Osteocyte (in vitro differentiated cells): Measurements from ENCODE around the gene LPXN. TPM values are rescaled to one million over a fixed set of nuclear protein-coding genes. Genes with fewer than 3 reads are reported as not detected.

Experiments used
- DNase-seq: peaks from one replicate; pipeline ENCODE4 v3.0.0; 2021; ENCODE audit warnings: mixed read lengths; ENCODE audit not compliant: unreplicated experiment; ENCODE audit errors: extremely low spot score
- H3K27ac Mint-ChIP-seq: one replicate; pipeline ENCODE4 v1.8.0; 2021; ENCODE audit warnings: mild to moderate bottlenecking, mixed read lengths; ENCODE audit not compliant: unreplicated experiment
- H3K27me3 Mint-ChIP-seq: one replicate; pipeline ENCODE4 v1.8.0; 2021; ENCODE audit warnings: mixed read lengths; ENCODE audit not compliant: unreplicated experiment
- H3K36me3 Mint-ChIP-seq: one replicate; pipeline ENCODE4 v1.8.0; 2021; ENCODE audit warnings: mixed read lengths; ENCODE audit not compliant: unreplicated experiment
- H3K4me1 Mint-ChIP-seq: one replicate; pipeline ENCODE4 v1.8.0; 2021; ENCODE audit warnings: mixed read lengths; ENCODE audit not compliant: unreplicated experiment
- H3K4me3 Mint-ChIP-seq: one replicate; pipeline ENCODE4 v1.8.0; 2021; ENCODE audit warnings: mild to moderate bottlenecking, moderate library complexity, mixed read lengths; ENCODE audit not compliant: unreplicated experiment
- H3K9me3 Mint-ChIP-seq: one replicate; pipeline ENCODE4 v1.8.0; 2021; ENCODE audit warnings: mixed read lengths; ENCODE audit not compliant: unreplicated experiment
- CTCF ChIP-seq: fragments of 200-600 bp; sonication (generic); IDR thresholded peaks from 2 replicates; pipeline ENCODE4 v1.5.0; 2021; ENCODE audit warnings: antibody characterized with exemption, mild to moderate bottlenecking, moderate library complexity
- total RNA-seq: library from RNA; stranded (reverse); gene quantifications from 2 replicates; pipeline ENCODE4 v1.2.1, GENCODE V29; 2021

The LPXN gene
- total RNA-seq, 1 donor from 2014 or later = 7.3 TPM

- no peak for DNase-seq
- H3K9me3 Mint-ChIP-seq = no peaks in the 10 kb centered on the region
- H3K27me3 Mint-ChIP-seq = peaks cover 21% of the 10 kb centered on the region
- H3K27ac Mint-ChIP-seq = no peak overlapping the region
- H3K36me3 Mint-ChIP-seq = peaks cover 20% of the 10 kb centered on the region
- no peak for TF ChIP-seq CTCF
- H3K4me3 Mint-ChIP-seq = no peak overlapping the region
- peaks cover 6% of the 10 kb centered on the region for H3K4me1 Mint-ChIP-seq
Observed at GRCh38 chr11:58525037-58525614, 50.5 kb downstream of the LPXN start.

- H3K4me1 Mint-ChIP-seq = peaks cover 6% of the 10 kb centered on the region
- H3K27me3 Mint-ChIP-seq = peaks cover 26% of the 10 kb centered on the region
- H3K4me3 Mint-ChIP-seq = peak overlapping the region; percentile 8
- H3K36me3 Mint-ChIP-seq = peaks cover 20% of the 10 kb centered on the region
- peak; percentile 69 for TF ChIP-seq CTCF
- no peak overlapping the region for H3K27ac Mint-ChIP-seq
- no peaks in the 10 kb centered on the region for H3K9me3 Mint-ChIP-seq
- no peak for DNase-seq
Observed at GRCh38 chr11:58524232-58525036, 51.2 kb downstream of the LPXN start.

DNA sequence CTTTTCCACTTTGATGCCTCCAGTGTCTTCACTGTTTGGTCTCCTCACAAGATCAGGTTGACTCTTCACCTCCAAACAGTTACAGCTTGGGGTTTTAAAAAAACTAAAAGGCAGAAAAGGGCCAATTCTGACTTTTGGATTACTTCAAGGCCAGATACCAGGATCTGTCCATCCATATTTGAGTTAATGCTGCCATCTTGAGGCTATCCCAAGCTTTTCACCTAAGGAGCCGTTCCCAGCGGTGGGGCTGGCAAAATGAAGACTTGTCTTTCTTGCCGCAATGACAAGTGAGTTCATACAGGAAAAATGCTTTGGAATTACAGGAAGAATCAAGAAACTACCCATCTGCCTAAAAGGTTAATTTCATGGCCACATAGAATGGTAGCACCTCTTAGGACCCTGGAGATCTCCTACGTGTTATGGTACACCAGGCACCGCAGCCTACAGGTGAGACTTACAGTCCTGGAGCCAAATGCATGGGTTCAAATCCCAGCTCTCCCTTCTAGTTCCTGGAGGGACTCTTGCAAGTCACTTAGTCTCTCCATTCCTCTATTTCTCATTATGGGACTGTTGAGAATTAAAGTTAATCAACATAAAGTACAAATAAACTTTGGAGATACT lies 61.8 kb downstream of the LPXN start:
- TF ChIP-seq CTCF = peak; percentile 81
- Mint-ChIP-seq H3K27me3 (peaks cover 50% of the 10 kb centered on the region), H3K27ac (no peak overlapping the region), H3K4me3 (no peak overlapping the region), H3K9me3 (no peaks in the 10 kb centered on the region), H3K36me3 (no peaks in the 10 kb centered on the region), H3K4me1 (no peaks in the 10 kb centered on the region)
- no peak for DNase-seq

DNA sequence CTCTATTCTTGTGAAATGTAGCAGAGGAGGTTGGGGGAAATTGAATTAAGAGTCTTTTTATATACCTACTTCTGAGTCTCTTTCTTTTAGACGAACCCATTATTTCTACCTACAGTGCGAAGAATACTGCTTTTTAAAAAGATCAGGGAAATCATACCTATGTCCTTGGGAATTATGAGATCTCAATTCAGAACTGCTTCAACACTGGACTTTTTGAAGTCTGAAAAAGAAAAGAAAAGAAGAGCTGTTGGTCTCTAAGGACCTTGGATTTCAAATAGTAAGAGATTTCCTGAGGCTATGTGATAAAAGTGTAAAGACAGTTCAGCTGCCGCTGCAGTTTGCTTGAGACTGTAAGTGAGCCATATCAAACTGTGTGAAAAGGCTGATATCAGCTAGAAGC lies 64.0 kb downstream of the LPXN start:
- peaks cover 48% of the 10 kb centered on the region for H3K27me3 Mint-ChIP-seq
- no peak overlapping the region for H3K27ac Mint-ChIP-seq
- no peak for DNase-seq
- no peaks in the 10 kb centered on the region for H3K9me3 Mint-ChIP-seq
- TF ChIP-seq CTCF = no peak
- H3K4me1 Mint-ChIP-seq = no peaks in the 10 kb centered on the region
- no peaks in the 10 kb centered on the region for H3K36me3 Mint-ChIP-seq
- no peak overlapping the region for H3K4me3 Mint-ChIP-seq

DNA sequence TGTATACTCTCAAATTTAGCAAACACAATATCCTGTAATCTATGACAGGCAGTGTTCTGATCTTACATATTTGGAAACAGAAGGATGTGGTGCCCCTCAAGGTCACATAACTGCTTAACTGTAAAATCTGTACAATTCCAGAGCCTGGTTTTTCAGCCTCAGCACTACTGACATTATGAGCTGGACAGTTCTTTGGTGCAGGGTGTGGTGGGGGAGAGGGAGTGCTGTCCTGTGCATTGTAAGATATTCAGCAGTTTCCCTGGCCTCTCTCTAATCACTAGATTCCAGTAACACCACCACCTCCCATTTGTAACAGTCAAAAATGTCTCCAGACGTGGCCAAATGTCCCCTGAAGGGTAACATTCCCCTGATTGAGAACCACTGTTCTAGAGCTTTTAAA lies 65.9 kb downstream of the LPXN start:
- TF ChIP-seq CTCF = no peak
- Mint-ChIP-seq H3K27ac (no peak overlapping the region), H3K4me3 (no peak overlapping the region), H3K36me3 (no peaks in the 10 kb centered on the region), H3K4me1 (no peaks in the 10 kb centered on the region), H3K27me3 (peaks cover 43% of the 10 kb centered on the region), H3K9me3 (no peaks in the 10 kb centered on the region)
- DNase-seq = no peak
